ENCODE results near the gene ITIH5. TPM values are rescaled to one million over a fixed set of nuclear protein-coding genes. Genes with fewer than 3 reads are reported as not detected.

ITIH5 gene
- total and polyA plus RNA-seq, 10 donors, result 0.59 to 5.2 (median 1.7) TPM

DNA sequence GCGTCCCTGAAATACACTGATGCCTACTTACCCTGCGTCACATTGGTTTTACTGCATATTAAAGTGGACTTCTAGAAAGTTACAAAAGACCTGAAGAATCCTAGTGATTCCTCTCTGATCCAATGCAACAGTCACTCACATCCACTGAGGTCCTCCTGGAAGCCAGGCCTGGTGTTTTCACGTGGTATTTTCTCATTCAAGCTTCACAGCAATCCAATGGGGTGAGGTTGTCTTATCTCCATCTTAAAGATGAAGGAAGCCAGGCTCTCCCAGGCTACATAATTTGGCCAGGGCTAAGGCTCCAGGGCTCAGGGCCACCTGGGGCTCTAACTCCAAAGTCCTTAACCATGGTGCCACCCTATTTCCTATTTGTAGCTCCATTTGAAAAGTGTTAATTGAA lies 129.6 kb downstream of the ITIH5 start:
- no peaks in the 10 kb centered on the region for H3K36me3 ChIP-seq
- intact Hi-C loops (cut with DNase I; ENCODE audit: low total_unique reads), result no loop called here
- WGBS, 5 donors, result 83 to 89% (median 84%) methylated on average over 3 of the region's 3 CpGs
- TF ChIP-seq, protein P1, sequence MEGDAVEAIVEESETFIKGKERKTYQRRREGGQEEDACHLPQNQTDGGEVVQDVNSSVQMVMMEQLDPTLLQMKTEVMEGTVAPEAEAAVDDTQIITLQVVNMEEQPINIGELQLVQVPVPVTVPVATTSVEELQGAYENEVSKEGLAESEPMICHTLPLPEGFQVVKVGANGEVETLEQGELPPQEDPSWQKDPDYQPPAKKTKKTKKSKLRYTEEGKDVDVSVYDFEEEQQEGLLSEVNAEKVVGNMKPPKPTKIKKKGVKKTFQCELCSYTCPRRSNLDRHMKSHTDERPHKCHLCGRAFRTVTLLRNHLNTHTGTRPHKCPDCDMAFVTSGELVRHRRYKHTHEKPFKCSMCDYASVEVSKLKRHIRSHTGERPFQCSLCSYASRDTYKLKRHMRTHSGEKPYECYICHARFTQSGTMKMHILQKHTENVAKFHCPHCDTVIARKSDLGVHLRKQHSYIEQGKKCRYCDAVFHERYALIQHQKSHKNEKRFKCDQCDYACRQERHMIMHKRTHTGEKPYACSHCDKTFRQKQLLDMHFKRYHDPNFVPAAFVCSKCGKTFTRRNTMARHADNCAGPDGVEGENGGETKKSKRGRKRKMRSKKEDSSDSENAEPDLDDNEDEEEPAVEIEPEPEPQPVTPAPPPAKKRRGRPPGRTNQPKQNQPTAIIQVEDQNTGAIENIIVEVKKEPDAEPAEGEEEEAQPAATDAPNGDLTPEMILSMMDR (IDR thresholded peaks at IDR 0.05 in 8 of 11, conservative IDR thresholded peaks at IDR 0.05 in 3 of 11), result no peak
- no peak for TF ChIP-seq POLR2AphosphoS5 (IDR thresholded peaks at IDR 0.05)
- TF ChIP-seq POLR2A (IDR thresholded peaks at IDR 0.05), result no peak
- H3K4me3 ChIP-seq, result no peak overlapping the region
- peaks cover 0 to 12% (median 9%) of the 10 kb centered on the region in 8 donors for H3K9me3 ChIP-seq
- peaks cover 0 to 11% (median 0%) of the 10 kb centered on the region in 7 donors for H3K27me3 ChIP-seq (replicated peaks in 1 of 7)
- no peak overlapping the region for H3K27ac ChIP-seq
- peaks cover 0 to 24% (median 2%) of the 10 kb centered on the region in 6 donors for H3K4me1 ChIP-seq
- no peak for DNase-seq

DNA sequence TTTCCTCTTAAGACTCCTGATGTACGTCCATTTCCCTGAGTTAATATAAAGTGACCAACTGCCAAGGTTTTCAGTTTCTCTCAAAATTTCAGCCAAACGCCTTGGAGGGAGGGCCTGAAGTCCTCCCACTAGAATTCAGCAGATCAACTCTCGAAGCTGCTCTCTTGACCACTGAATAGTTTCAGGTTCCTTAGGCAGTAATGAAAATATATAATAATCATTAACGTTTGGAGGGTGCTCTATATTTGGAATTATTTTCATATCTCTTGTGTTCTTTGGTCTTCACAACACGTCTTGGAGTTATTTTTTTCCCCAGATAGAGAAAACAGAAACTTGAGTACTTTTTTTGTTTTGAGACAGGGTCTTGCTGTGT lies 132.3 kb downstream of the ITIH5 start:
- Histone ChIP-seq H3K36me3 (no peaks in the 10 kb centered on the region), H3K27me3 (replicated peaks in 1 of 7) (peaks cover 0 to 30% (median 0%) of the 10 kb centered on the region in 7 donors), H3K4me1 (peaks cover 0 to 12% (median 1%) of the 10 kb centered on the region in 6 donors), H3K27ac (no peak overlapping the region), H3K4me3 (no peak overlapping the region), H3K9me3 (peaks cover 0 to 12% (median 9%) of the 10 kb centered on the region in 8 donors)
- DNase-seq, result no peak
- intact Hi-C loops (cut with DNase I; ENCODE audit: low total_unique reads), result no loop called here
- WGBS, 5 donors, result 78 to 85% (median 83%) methylated on average over 5 of the region's 5 CpGs
- TF ChIP-seq POLR2AphosphoS5 (IDR thresholded peaks at IDR 0.05), result no peak
- TF ChIP-seq POLR2A (IDR thresholded peaks at IDR 0.05), result no peak
- TF ChIP-seq, protein P1 (IDR thresholded peaks at IDR 0.05 in 8 of 11, conservative IDR thresholded peaks at IDR 0.05 in 3 of 11), result no peak

DNA sequence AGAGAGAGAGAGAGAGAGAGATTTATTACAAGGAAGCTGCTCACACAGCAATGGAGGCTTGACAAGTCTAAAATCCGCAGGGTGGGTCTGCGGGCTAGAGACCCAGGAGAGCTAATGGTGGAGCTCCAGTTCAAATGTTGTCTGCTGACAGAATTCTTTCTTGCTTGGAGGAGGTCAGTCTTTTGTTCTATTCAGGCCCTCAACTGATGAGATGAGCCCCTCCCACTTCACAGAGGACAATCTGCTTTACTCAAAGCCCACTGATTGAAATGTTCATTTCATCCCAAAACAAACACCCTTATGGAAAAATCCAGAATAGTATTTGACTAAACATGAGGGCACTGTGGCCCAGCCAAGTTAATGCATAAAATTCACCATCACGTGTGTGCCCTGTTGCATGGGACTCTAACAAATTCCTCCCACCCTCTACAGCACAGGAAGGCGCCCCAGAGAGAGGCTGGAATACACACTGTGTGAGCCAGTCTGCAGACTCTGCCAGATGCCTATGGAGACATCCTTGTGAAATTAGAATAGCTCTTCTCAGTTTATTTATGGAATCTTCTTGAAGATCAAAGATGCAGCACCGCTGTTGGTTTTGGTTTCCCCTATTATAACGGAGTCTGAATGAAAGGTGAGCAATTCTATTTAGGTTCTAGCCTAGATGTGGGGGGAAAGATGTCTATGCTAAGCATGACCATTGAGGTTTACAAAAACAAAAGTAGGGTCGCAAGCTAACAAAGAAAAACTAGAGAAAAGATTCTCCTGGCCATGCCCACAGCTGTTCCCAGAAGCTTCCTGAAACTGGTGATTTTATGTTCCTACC lies 132.9 kb downstream of the ITIH5 start:
- Histone ChIP-seq H3K4me3 (no peak overlapping the region), H3K27me3 (replicated peaks in 1 of 7) (peaks cover 0 to 35% (median 0%) of the 10 kb centered on the region in 7 donors)
- TF ChIP-seq POLR2A (IDR thresholded peaks at IDR 0.05), result no peak
- no peak for TF ChIP-seq POLR2AphosphoS5 (IDR thresholded peaks at IDR 0.05)
- TF ChIP-seq, protein P1 (IDR thresholded peaks at IDR 0.05 in 8 of 11, conservative IDR thresholded peaks at IDR 0.05 in 3 of 11), result no peak

DNA sequence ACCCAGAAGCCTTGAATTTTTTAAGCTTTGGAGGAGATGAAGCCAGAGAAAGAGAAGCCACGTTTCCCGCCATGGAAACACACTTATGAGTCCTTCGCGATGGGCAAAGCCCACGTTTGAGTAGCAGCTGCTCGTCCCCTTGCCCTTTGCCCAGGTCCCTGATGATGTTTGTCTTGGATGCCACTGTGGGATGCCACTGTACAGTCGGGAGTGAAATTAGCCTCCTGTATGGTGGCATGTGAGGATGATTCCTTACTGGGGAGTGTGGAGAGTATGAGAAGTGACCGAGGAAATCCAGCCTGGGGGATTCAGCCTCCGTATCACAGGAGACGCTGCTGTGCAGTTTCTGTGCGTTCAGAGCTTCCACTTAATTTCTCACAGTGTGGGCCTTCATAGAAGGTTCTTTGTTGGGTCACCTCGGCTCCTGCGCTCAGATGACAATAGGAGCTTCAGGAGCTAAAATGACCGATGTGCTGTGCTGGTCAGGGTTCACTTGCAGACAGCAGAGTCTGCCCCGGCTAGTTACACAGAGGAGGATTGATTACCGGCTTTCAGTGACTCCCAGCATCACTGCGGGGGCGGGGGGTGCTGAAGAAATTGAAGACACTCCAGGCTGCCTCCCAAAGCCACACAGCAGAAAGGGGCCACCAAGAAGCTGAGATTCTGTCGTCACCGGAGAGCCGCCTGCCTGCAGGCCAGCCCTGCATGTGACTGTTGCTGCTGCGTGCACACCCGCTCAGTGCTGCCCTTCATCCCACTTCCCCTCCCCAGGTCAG lies 133.9 kb downstream of the ITIH5 start:
- Histone ChIP-seq H3K9me3 (peaks cover 0 to 4% (median 1%) of the 10 kb centered on the region in 8 donors), H3K36me3 (no peaks in the 10 kb centered on the region), H3K27ac (no peak overlapping the region), H3K4me3 (no peak overlapping the region), H3K4me1 (no peaks in the 10 kb centered on the region), H3K27me3 (replicated peaks in 1 of 7) (peaks cover 0 to 44% (median 6%) of the 10 kb centered on the region in 7 donors)
- intact Hi-C loops (cut with DNase I; ENCODE audit: low total_unique reads), result no loop called here
- TF ChIP-seq POLR2AphosphoS5 (IDR thresholded peaks at IDR 0.05), result no peak
- TF ChIP-seq, protein P1 (IDR thresholded peaks at IDR 0.05 in 8 of 11, conservative IDR thresholded peaks at IDR 0.05 in 3 of 11), result no peak
- TF ChIP-seq POLR2A (IDR thresholded peaks at IDR 0.05), result no peak
- DNase-seq, result no peak
- WGBS, 5 donors, result 84 to 89% (median 87%) methylated on average over 19 to 23 of the region's 23 CpGs

More for the DNA sequence above, 132.9 kb downstream of the ITIH5 start:
- DNase-seq, result no peak
- H3K36me3 ChIP-seq, result no peaks in the 10 kb centered on the region
- no peak overlapping the region for H3K27ac ChIP-seq
- intact Hi-C loops (cut with DNase I; ENCODE audit: low total_unique reads), result no loop called here
- peaks cover 0 to 12% (median 9%) of the 10 kb centered on the region in 8 donors for H3K9me3 ChIP-seq
- H3K4me1 ChIP-seq, result peaks cover 0 to 6% (median 0%) of the 10 kb centered on the region in 6 donors
- 83 to 95% (median 93%) methylated on average over 7 of the region's 7 CpGs for WGBS, 5 donors

Data from spleen (tissue), 11 donors.